ENCODE data around the gene PRLH.

The PRLH gene

DNA sequence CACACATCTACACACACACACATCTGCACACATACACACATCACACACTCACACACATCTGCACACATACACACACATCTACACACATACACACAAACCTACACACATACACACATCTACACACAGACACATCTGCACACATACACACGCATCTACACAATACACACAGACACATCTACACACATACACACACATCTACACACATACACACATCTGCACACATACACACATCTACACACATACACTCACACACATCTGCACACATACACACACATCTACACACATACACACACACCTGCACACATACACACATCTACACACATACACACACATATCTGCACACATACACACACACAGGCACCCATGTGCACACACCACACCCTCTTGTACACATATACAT is 400 bp upstream of the PRLH start:
- DNase-seq (ENCODE audit: low read depth): no peak

- DNase-seq (ENCODE audit: low read depth): no peak
Measured at GRCh38 chr2:237567276-237568029, 1.1 kb downstream of the PRLH start.

DNA sequence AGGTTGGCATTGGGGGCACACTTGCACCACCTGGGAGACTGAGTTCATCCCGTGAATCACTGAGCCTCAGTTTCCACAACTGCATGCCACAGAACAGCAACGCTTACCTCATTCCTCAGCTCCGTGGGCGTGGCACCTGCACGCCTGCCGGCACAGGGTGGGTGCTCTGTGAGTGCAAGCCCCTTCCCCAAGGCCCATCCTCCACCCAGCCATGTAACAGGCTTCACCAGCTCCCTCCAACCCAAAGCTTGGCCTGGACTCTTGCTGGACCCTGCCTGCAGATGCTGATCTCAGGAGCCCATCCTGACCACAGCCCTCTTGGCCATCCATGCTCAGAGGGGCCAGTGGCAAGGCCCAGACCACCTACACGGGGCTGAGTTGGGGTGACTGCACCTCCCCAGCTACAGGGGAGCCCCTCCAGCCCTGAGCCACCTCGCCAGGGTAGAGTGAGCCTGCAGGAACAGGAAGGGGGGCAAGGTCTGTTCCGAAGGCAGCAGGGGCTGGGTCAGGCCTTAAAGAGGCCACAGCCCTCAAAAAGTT is 1.8 kb downstream of the PRLH start:
- no peak for DNase-seq (ENCODE audit: low read depth)

DNA sequence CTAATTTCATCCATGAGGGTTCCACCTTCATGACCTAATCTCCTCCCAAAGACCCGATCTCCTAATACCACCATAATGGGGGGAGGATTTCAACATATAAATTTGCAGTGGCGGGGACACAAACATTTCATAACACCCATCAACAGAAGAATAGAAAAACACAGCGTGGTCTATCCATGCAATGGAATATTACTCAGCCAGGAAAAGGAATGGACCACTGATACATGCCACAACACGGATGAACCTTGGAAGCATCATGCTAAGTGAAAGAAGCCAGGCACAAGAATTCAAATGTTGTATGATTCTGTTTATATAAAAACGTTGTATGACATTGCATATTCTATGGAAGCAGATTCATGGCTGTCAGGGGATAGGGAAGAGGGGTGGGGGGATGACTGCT is 2.7 kb downstream of the PRLH start:
- no peak for DNase-seq (ENCODE audit: low read depth)

GRCh38 chr2:237569896-237570295 is 3.5 kb downstream of the PRLH start:
- DNase-seq (ENCODE audit: low read depth): no peak

- DNase-seq (ENCODE audit: low read depth): no peak
Measured at GRCh38 chr2:237570776-237571335, 4.5 kb downstream of the PRLH start.

DNA sequence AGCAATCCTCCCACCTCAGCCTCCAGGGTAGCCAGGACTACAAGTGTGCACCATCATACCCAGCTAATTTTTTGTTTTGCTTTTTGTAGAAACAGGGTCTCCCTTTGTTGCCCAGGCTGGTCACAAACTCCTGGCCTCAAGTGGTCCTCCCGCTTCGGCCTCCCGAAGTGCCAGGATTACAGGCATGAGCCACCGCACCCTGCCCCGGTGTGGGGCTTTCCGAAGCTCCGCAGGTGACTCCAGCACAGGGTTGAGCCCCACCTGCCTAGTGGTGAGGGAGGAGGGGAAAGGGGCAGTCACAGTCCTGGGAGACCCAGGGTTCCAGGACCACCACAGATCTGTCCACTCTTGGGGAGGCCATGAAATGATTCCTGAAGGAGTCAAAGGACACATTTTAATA is 5.2 kb downstream of the PRLH start:
- DNase-seq (ENCODE audit: low read depth): no peak

DNA sequence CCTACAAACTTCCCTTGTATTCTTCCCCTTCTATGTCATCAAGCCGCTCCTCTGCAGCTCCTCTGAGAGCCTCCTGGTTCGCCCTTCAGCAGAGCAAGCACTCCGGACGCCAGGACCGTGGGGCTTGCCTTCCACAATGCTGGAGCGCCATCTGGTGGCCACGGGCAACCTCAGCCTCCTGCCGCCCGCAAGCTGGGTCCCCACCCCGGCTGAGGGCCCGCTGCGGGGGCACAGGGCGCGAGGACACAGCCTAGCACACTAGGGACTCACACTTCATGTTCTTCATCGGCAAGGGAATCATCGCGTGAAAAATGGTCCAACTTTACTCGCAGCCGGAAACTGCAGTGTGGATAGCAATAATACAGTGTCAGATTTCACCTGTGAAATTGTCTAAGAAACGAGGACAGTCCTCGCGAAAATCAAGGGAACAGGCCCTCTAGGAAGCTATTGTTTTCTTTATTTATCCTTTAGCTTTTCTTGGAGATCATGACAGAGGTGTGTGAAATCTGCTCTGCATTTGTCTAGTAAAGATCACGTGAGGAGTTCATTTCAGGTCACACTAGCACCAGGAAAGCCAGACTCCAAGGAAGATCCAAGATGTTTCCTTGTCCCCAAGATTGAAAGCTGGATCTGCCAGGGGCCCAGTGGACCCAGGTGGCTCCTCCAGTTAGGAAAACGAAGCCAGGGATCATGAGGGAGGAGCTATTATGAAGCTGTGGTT is 5.8 kb downstream of the PRLH start:
- peak; percentile 83 for DNase-seq (ENCODE audit: low read depth)

GRCh38 chr2:237572742-237573101 is 6.3 kb downstream of the PRLH start:
- no peak for DNase-seq (ENCODE audit: low read depth)

- no peak for DNase-seq (ENCODE audit: low read depth)
Measured at GRCh38 chr2:237573721-237574415, 7.5 kb downstream of the PRLH start.

GRCh38 chr2:237574467-237574866 is 8.1 kb downstream of the PRLH start:
- no peak for DNase-seq (ENCODE audit: low read depth)

- DNase-seq (ENCODE audit: low read depth): no peak
Measured at GRCh38 chr2:237574894-237575868, 8.8 kb downstream of the PRLH start.

GRCh38 chr2:237575869-237576862 is 9.8 kb downstream of the PRLH start:
- DNase-seq (ENCODE audit: low read depth): no peak

GRCh38 chr2:237576974-237577373 is 10.6 kb downstream of the PRLH start:
- no peak for DNase-seq (ENCODE audit: low read depth)

DNA sequence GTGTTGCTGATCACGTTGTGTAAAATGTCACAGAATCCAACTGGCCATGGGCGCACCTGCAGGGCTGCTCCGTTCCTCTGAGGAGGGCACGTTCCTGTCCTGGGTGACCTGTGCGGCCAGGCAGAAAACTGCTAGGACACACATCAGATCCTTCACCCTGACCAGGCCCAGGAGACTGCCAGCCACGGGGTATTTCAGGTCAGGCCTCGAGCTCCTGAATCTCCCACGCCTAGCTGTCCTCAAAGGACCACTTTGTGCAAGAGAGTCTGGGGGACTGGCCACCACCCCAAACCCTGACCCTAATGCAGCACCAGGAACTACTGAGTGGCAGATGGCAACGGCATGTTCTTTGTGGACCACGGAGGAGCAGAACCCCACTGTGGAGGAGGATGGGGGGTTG is 11.1 kb downstream of the PRLH start:
- no peak for DNase-seq (ENCODE audit: low read depth)

- no peak for DNase-seq (ENCODE audit: low read depth)
Measured at GRCh38 chr2:237577956-237578870, 11.8 kb downstream of the PRLH start.

DNA sequence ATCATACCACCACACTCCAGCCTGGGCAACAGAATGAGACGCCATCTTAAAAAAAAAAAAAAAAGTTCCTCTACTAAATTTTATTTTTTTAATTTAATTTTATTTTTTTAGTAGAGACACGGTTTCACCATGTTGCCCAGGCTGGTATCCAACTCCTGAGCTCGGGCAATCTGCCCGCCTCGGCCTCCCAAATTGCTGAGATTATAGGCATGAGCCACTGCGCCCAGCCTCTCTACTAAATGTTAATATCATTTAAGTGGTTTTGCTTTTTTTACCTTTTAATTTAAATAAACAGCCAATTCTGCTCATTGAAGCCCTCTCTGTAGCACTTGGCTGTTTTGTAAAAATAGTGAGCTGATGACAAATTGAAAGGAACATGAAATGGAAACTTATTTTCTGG is 15.0 kb downstream of the PRLH start:
- no peak for DNase-seq (ENCODE audit: low read depth)

GRCh38 chr2:237581751-237582746 is 15.7 kb downstream of the PRLH start:
- no peak for DNase-seq (ENCODE audit: low read depth)

Measured in stimulated activated CD8-positive, alpha-beta memory T cell treated with anti-CD3 and anti-CD28 coated beads, Interleukin-7, amount 100 ng/mL, for 24 hours (primary cell).